Measurements from ENCODE around the gene NME5.

GRCh38 chr5:138096363-138096762, 42.9 kb downstream of the NME5 start:
- TF ChIP-seq CTCF (conservative IDR thresholded peaks at IDR 0.05 in 1 of 2, IDR thresholded peaks at IDR 0.05 in 1 of 2; ENCODE audit: extremely low read depth in 1 of 2, insufficient read depth in 1 of 2, low read depth in 1 of 2, low read length in 2 of 2) (no peak), EZH2 (IDR thresholded peaks at IDR 0.05; ENCODE audit: borderline replicate concordance, low read length) (no peak)
